Loucy (cell line): ENCODE results near the gene TMEM52.

Experiments used
- H2AFZ ChIP-seq: fragments of 200-600 bp; sonication (generic); 2 replicates; pipeline ENCODE4 v1.6.0; 2016; ENCODE audit warnings: antibody characterized with exemption, mild to moderate bottlenecking, low read length, moderate library complexity
- H3F3A ChIP-seq: fragments of 200-600 bp; 2 replicates; pipeline ENCODE4 v1.6.0; 2016; ENCODE audit warnings: antibody characterized with exemption, low read depth, mild to moderate bottlenecking
- H3K27me3 ChIP-seq: fragments of 200-600 bp; sonication (generic); 2 replicates; pipeline ENCODE4 v1.6.1; 2014; ENCODE audit warnings: low read length, mild to moderate bottlenecking; ENCODE audit not compliant: insufficient read depth, poor library complexity, severe bottlenecking
- H3K36me3 ChIP-seq: fragments of 200-600 bp; sonication (generic); 2 replicates; pipeline ENCODE4 v1.6.1; 2016; ENCODE audit warnings: low read length; ENCODE audit not compliant: insufficient read depth
- H3K4me1 ChIP-seq: fragments of 200-600 bp; sonication (generic); 2 replicates; pipeline ENCODE4 v1.5.1; 2014; ENCODE audit warnings: low read length, mild to moderate bottlenecking; ENCODE audit not compliant: insufficient read depth, poor library complexity, severe bottlenecking
- H3K4me2 ChIP-seq: fragments of 200-600 bp; sonication (generic); 2 replicates; pipeline ENCODE4 v1.6.0; 2014; ENCODE audit warnings: antibody characterized with exemption, low read length, low read depth, mild to moderate bottlenecking; ENCODE audit not compliant: poor library complexity, severe bottlenecking
- H3K4me3 ChIP-seq: fragments of 200-600 bp; sonication (generic); 2 replicates; pipeline ENCODE4 v1.5.1; 2014; ENCODE audit warnings: low read length, mild to moderate bottlenecking, mixed read lengths; ENCODE audit not compliant: poor library complexity, severe bottlenecking
- H3K79me2 ChIP-seq: fragments of 200-600 bp; sonication (generic); 2 replicates; pipeline ENCODE4 v1.6.1; 2014; ENCODE audit warnings: low read length; ENCODE audit not compliant: insufficient read depth
- H3K9ac ChIP-seq: fragments of 200-600 bp; sonication (generic); 2 replicates; pipeline ENCODE4 v1.6.0; 2014; ENCODE audit warnings: mild to moderate bottlenecking, low read depth, low read length, moderate library complexity; ENCODE audit not compliant: poor library complexity, severe bottlenecking
- H3K9me2 ChIP-seq: fragments of 200-600 bp; sonication (generic); replicated peaks from 2 replicates; pipeline ENCODE4 v1.6.1; 2016; ENCODE audit warnings: low read depth, low read length, mixed read lengths
- H3K9me3 ChIP-seq: fragments of 200-600 bp; sonication (generic); 2 replicates; pipeline ENCODE4 v1.6.1; 2014; ENCODE audit warnings: mild to moderate bottlenecking, antibody characterized with exemption, low read length, low read depth; ENCODE audit not compliant: insufficient read depth
- H4K20me1 ChIP-seq: fragments of 200-600 bp; sonication (generic); 2 replicates; pipeline ENCODE4 v1.6.0; 2014; ENCODE audit warnings: antibody characterized with exemption, low read length, mild to moderate bottlenecking; ENCODE audit not compliant: insufficient read depth, poor library complexity, severe bottlenecking
- CTCF ChIP-seq: fragments of 200-600 bp; sonication (generic); conservative IDR thresholded peaks from 2 replicates; pipeline ENCODE4 v1.5.1; 2014; ENCODE audit warnings: mild to moderate bottlenecking, antibody characterized with exemption, low read length
- EZH2phosphoT487 ChIP-seq: fragments of 200-600 bp; IDR thresholded peaks from 2 replicates; pipeline ENCODE4 v1.6.1; 2018; ENCODE audit warnings: antibody characterized with exemption, mild to moderate bottlenecking, moderate library complexity, borderline replicate concordance

Gene TMEM52

GRCh38 chr1:1927751-1928150 is 8.7 kb upstream of the TMEM52 start:
- no peaks in the 10 kb centered on the region for H3F3A ChIP-seq
- H3K4me3 ChIP-seq = no peak overlapping the region
- H3K27me3 ChIP-seq = no peaks in the 10 kb centered on the region
- no peaks in the 10 kb centered on the region for H4K20me1 ChIP-seq
- no peaks in the 10 kb centered on the region for H3K36me3 ChIP-seq
- no peaks in the 10 kb centered on the region for H3K9me2 ChIP-seq
- no peaks in the 10 kb centered on the region for H3K79me2 ChIP-seq
- H2AFZ ChIP-seq = no peak overlapping the region
- H3K9me3 ChIP-seq = no peaks in the 10 kb centered on the region
- no peak overlapping the region for H3K9ac ChIP-seq
- H3K4me2 ChIP-seq = no peak overlapping the region
- TF ChIP-seq EZH2phosphoT487 = no peak
- no peak for TF ChIP-seq CTCF
- H3K4me1 ChIP-seq = no peaks in the 10 kb centered on the region

GRCh38 chr1:1926886-1927660 is 8.0 kb upstream of the TMEM52 start:
- Histone ChIP-seq H3K36me3 (no peaks in the 10 kb centered on the region), H3K4me1 (no peaks in the 10 kb centered on the region), H3F3A (no peaks in the 10 kb centered on the region), H3K4me2 (no peak overlapping the region), H3K4me3 (no peak overlapping the region), H3K9me3 (no peaks in the 10 kb centered on the region), H3K27me3 (no peaks in the 10 kb centered on the region), H4K20me1 (no peaks in the 10 kb centered on the region), H3K9me2 (no peaks in the 10 kb centered on the region), H2AFZ (no peak overlapping the region), H3K9ac (no peak overlapping the region), H3K79me2 (no peaks in the 10 kb centered on the region)
- TF ChIP-seq EZH2phosphoT487 (no peak), CTCF (no peak)

GRCh38 chr1:1926346-1926811 is 7.3 kb upstream of the TMEM52 start:
- no peaks in the 10 kb centered on the region for H3F3A ChIP-seq
- no peaks in the 10 kb centered on the region for H3K79me2 ChIP-seq
- TF ChIP-seq CTCF (no peak), EZH2phosphoT487 (no peak)
- no peaks in the 10 kb centered on the region for H3K36me3 ChIP-seq
- H3K9ac ChIP-seq = no peak overlapping the region
- no peak overlapping the region for H3K4me2 ChIP-seq
- H3K9me3 ChIP-seq = no peaks in the 10 kb centered on the region
- no peaks in the 10 kb centered on the region for H3K4me1 ChIP-seq
- H3K27me3 ChIP-seq = no peaks in the 10 kb centered on the region
- no peaks in the 10 kb centered on the region for H3K9me2 ChIP-seq
- H2AFZ ChIP-seq = no peak overlapping the region
- no peak overlapping the region for H3K4me3 ChIP-seq
- no peaks in the 10 kb centered on the region for H4K20me1 ChIP-seq
